NB4 (cell line): Measurements from ENCODE around the gene VGLL2.

Experiments
- DNase-seq: peaks from one replicate; pipeline ENCODE4 v3.0.0; 2010; ENCODE audit warnings: low read depth
- H3K4me3 ChIP-seq: one replicate; pipeline ENCODE4 v1.5.1; 2011; ENCODE audit warnings: mild to moderate bottlenecking, low read depth, low read length, moderate library complexity
- MYC ChIP-seq: IDR thresholded peaks from 2 replicates; pipeline ENCODE4 v1.6.1; 2011; ENCODE audit warnings: low read depth, low read length
- POLR2A ChIP-seq: IDR thresholded peaks from 2 replicates; pipeline ENCODE4 v1.6.1; 2011; ENCODE audit warnings: mild to moderate bottlenecking; ENCODE audit not compliant: insufficient read length; ENCODE audit errors: extremely low read depth
- TF ChIP-seq, protein P1 (sequence below): IDR thresholded peaks from one replicate; pipeline ENCODE4 v1.5.1; 2012; ENCODE audit warnings: low read depth, low read length
- TF ChIP-seq, protein P2 (sequence below): IDR thresholded peaks from 2 replicates; pipeline ENCODE4 v1.6.1; 2011; ENCODE audit warnings: low read depth, low read length

Gene VGLL2

GRCh38 chr6:117307655-117308054 lies 42.3 kb downstream of the VGLL2 start:
- DNase-seq: no peak
- TF ChIP-seq MYC: no peak
- no peak for TF ChIP-seq POLR2A
- TF ChIP-seq, protein P1, sequence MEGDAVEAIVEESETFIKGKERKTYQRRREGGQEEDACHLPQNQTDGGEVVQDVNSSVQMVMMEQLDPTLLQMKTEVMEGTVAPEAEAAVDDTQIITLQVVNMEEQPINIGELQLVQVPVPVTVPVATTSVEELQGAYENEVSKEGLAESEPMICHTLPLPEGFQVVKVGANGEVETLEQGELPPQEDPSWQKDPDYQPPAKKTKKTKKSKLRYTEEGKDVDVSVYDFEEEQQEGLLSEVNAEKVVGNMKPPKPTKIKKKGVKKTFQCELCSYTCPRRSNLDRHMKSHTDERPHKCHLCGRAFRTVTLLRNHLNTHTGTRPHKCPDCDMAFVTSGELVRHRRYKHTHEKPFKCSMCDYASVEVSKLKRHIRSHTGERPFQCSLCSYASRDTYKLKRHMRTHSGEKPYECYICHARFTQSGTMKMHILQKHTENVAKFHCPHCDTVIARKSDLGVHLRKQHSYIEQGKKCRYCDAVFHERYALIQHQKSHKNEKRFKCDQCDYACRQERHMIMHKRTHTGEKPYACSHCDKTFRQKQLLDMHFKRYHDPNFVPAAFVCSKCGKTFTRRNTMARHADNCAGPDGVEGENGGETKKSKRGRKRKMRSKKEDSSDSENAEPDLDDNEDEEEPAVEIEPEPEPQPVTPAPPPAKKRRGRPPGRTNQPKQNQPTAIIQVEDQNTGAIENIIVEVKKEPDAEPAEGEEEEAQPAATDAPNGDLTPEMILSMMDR: no peak
- TF ChIP-seq, protein P2, sequence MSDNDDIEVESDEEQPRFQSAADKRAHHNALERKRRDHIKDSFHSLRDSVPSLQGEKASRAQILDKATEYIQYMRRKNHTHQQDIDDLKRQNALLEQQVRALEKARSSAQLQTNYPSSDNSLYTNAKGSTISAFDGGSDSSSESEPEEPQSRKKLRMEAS: no peak
- H3K4me3 ChIP-seq: no peak overlapping the region

- DNase-seq: no peak
Observed at GRCh38 chr6:117309069-117309468, 43.7 kb downstream of the VGLL2 start.

DNA sequence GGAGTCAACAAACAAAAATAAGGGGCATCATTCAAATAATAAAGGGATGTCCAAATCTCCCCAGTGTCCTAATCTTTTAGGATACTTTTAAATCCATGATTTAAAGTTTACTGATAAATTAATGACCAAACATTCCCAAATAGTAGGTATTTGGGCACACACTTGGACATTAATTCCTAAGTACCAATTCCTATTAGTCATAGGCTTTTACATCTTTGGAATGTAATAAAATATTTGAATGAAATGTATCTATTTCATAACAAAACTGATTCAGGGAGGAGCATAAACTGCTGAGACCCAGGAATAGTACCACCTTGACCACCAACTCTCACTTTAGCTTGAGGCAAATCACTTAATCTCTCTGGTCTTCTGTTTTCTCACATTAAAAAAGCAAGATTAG lies 44.3 kb downstream of the VGLL2 start:
- no peak overlapping the region for H3K4me3 ChIP-seq
- TF ChIP-seq, protein P2: no peak
- TF ChIP-seq POLR2A (no peak), MYC (no peak)
- TF ChIP-seq, protein P1: no peak
- no peak for DNase-seq

More at GRCh38 chr6:117309069-117309468, 43.7 kb downstream of the VGLL2 start:
- TF ChIP-seq, protein P2: no peak
- TF ChIP-seq MYC (no peak), POLR2A (no peak)
- TF ChIP-seq, protein P1: no peak
- no peak overlapping the region for H3K4me3 ChIP-seq

GRCh38 chr6:117311310-117311709 lies 46.0 kb downstream of the VGLL2 start:
- H3K4me3 ChIP-seq: no peak overlapping the region
- no peak for DNase-seq
- TF ChIP-seq, protein P2: no peak
- TF ChIP-seq, protein P1: no peak

- no peak for DNase-seq
- no peak overlapping the region for H3K4me3 ChIP-seq
- TF ChIP-seq, protein P2: no peak
- no peak for TF ChIP-seq MYC
Observed at GRCh38 chr6:117311726-117312125, 46.4 kb downstream of the VGLL2 start.

- peak; percentile 32 for DNase-seq
- TF ChIP-seq, protein P1: no peak
- TF ChIP-seq POLR2A (no peak), MYC (no peak)
- TF ChIP-seq, protein P2: no peak
- H3K4me3 ChIP-seq: no peak overlapping the region
Observed at GRCh38 chr6:117317261-117317660, 51.9 kb downstream of the VGLL2 start.
